Spleen (tissue), 11 donors: ENCODE data around the gene NDUFS2. TPM values are rescaled to one million over a fixed set of nuclear protein-coding genes. Genes with fewer than 3 reads are reported as not detected.

Experiments
- DNase-seq: peaks from one replicate; pipeline ENCODE4 v3.0.0-alpha.2; 2020
- H3K27ac ChIP-seq, 8 donors: fragments of 200-600 bp; sonication (generic) in 7 of 8; 1 replicate in 4 of 8; 2 replicates in 4 of 8; pipeline versions ENCODE4 v1.5.0 to v1.8.0; 2016 to 2021; ENCODE audit warnings: inconsistent platforms in 4 of 8, mild to moderate bottlenecking in 4 of 8, moderate library complexity in 1 of 8
- H3K27me3 ChIP-seq, 7 donors: fragments of 200-600 bp; sonication (generic) in 6 of 7; replicated peaks in 1 of 7; 1 replicate in 4 of 7; 2 replicates in 3 of 7; pipeline versions ENCODE4 v1.5.0 to v1.8.0; 2016 to 2021; ENCODE audit warnings: inconsistent platforms in 3 of 7, mild to moderate bottlenecking in 1 of 7
- H3K36me3 ChIP-seq, 6 donors: fragments of 200-600 bp; sonication (generic) in 5 of 6; 1 replicate in 4 of 6; 2 replicates in 2 of 6; pipeline versions ENCODE4 v1.5.0 to v1.8.0; 2016 to 2021; ENCODE audit warnings: inconsistent platforms in 2 of 6
- H3K4me1 ChIP-seq, 6 donors: fragments of 200-600 bp; sonication (generic) in 5 of 6; 1 replicate in 3 of 6; 2 replicates in 3 of 6; pipeline versions ENCODE4 v1.5.0 to v1.8.0; 2016 to 2021; ENCODE audit warnings: inconsistent platforms in 3 of 6
- H3K4me3 ChIP-seq, 8 donors: fragments of 200-600 bp; sonication (generic) in 7 of 8; 1 replicate in 4 of 8; 2 replicates in 4 of 8; pipeline versions ENCODE4 v1.5.0 to v1.8.0; 2016 to 2021; ENCODE audit warnings: inconsistent platforms in 4 of 8, mild to moderate bottlenecking in 4 of 8, moderate library complexity in 2 of 8
- H3K9me3 ChIP-seq, 8 donors: fragments of 200-600 bp; sonication (generic) in 7 of 8; 1 replicate in 4 of 8; 2 replicates in 4 of 8; pipeline versions ENCODE4 v1.5.0 to v1.8.0; 2016 to 2021; ENCODE audit warnings: inconsistent platforms in 4 of 8
- CTCF ChIP-seq, 11 experiments: fragments of 200-600 bp in 7 of 11; fragments of 450-650 bp in 4 of 11; sonication (generic) in 4 of 11; IDR thresholded peaks in 8 of 11; conservative IDR thresholded peaks in 3 of 11; 1 replicate in 7 of 11; 2 replicates in 4 of 11; pipeline versions ENCODE4 v1.4.0 to v1.8.0; 2016 to 2021; ENCODE audit warnings: antibody characterized with exemption in 11 of 11, inconsistent platforms in 4 of 11, mild to moderate bottlenecking in 1 of 11
- POLR2A ChIP-seq, 3 donors: fragments of 450-650 bp; IDR thresholded peaks; one replicate each; pipeline ENCODE4 v1.5.1; 2017; ENCODE audit warnings: antibody characterized with exemption in 3 of 3, mild to moderate bottlenecking in 1 of 3
- POLR2AphosphoS5 ChIP-seq, 3 donors: sonication (generic); formaldehyde crosslinking; IDR thresholded peaks; one replicate each; pipeline ENCODE4 v1.5.1; 2017; ENCODE audit warnings: antibody characterized with exemption in 3 of 3
- WGBS, 5 donors: extraction: QIAGEN DNeasy Blood & Tissue Kit in 3 of 5; methylation state at CpG; one replicate each; pipeline versions ENCODE4 v1.1.5 to v1.1.7; 2013 to 2018; 5-methylcytosine and 5-hydroxymethylcytosine counted together
- intact Hi-C: fragments of 100-400 bp; cut with DNase I; formaldehyde crosslinking; loops from one replicate; pipeline ENCODE4 v1.15.0; 2023; ENCODE audit warnings: low total_unique reads
- polyA plus RNA-seq, 3 donors: library from polyadenylated mRNA; stranded (reverse); fragments of 200-250 nt; gene quantifications; one replicate each; pipeline ENCODE4 v1.2.1, GENCODE V29; 2013
- total RNA-seq, 7 donors: library from RNA; depleted of rRNA in 3 of 7; stranded (reverse); fragments of >200 nt in 3 of 7; fragmentation: NEBNext Ultra II Directional in 4 of 7; extraction: Animal tissue kit (Norgen Biotek cat#: 25700) in 4 of 7; gene quantifications; one replicate each; pipeline versions ENCODE4 v1.1.0 to v1.2.1, GENCODE V29; 2016 to 2021
- donor health status: healthy with polysubstance abuse.
- donor health status: DM: no; HTN: no; CAD: no; lungs with moderate emphysema.
- donor health status: DM: no; HTN: no; CAD: no.
- donor health status: Bipolar disorder and iron deficiency.
- donor health status: healthy.
- donor health status: DM: no; HTN: no; CAD: no.
- donor health status: DM: yes; HTN: yes; CAD: no.

NDUFS2 gene
- total and polyA plus RNA-seq, 10 donors: 27.0 to 110 (median 83.6) TPM

GRCh38 chr1:161189036-161189435 lies 13.1 kb upstream of the NDUFS2 start:
- intact Hi-C loops: no loop called here
- H3K36me3 ChIP-seq: peaks cover 0 to 8% (median 0%) of the 10 kb centered on the region in 6 donors
- H3K9me3 ChIP-seq: no peaks in the 10 kb centered on the region
- H3K4me1 ChIP-seq: peaks cover 46 to 94% (median 82%) of the 10 kb centered on the region in 6 donors
- peak; percentile 27 for DNase-seq
- H3K4me3 ChIP-seq: no peak overlapping the region
- H3K27me3 ChIP-seq: no peaks in the 10 kb centered on the region
- TF ChIP-seq CTCF (IDR thresholded peaks at IDR 0.05 in 8 of 11, conservative IDR thresholded peaks at IDR 0.05 in 3 of 11): no peak
- TF ChIP-seq POLR2A (IDR thresholded peaks at IDR 0.05): no peak
- peak in 1 of 3 donors; percentile 7 for TF ChIP-seq POLR2AphosphoS5 (IDR thresholded peaks at IDR 0.05)
- 95 to 99% (median 98%) methylated on average over 5 of the region's 5 CpGs for WGBS, 5 donors
- H3K27ac ChIP-seq: peak overlapping the region in 2 of 8 donors; percentile 15 to 91

- DNase-seq: peak; percentile 80
- intact Hi-C loops: no loop called here
- Histone ChIP-seq H3K36me3 (peaks cover 0 to 8% (median 0%) of the 10 kb centered on the region in 6 donors), H3K4me3 (no peak overlapping the region), H3K9me3 (no peaks in the 10 kb centered on the region), H3K27me3 (no peaks in the 10 kb centered on the region), H3K27ac (peak overlapping the region in 3 of 8 donors; percentile 9 to 55 (median 9)), H3K4me1 (peaks cover 47 to 94% (median 82%) of the 10 kb centered on the region in 6 donors)
- TF ChIP-seq CTCF (IDR thresholded peaks at IDR 0.05 in 8 of 11, conservative IDR thresholded peaks at IDR 0.05 in 3 of 11) (no peak), POLR2AphosphoS5 (IDR thresholded peaks at IDR 0.05) (peak in 2 of 3 donors; percentile 9 to 25), POLR2A (IDR thresholded peaks at IDR 0.05) (no peak)
- 65 to 87% (median 84%) methylated on average over 20 to 22 of the region's 22 CpGs for WGBS, 5 donors
These were observed 11.1 kb upstream of the NDUFS2 start for GRCh38 chr1:161190962-161191521.

DNA sequence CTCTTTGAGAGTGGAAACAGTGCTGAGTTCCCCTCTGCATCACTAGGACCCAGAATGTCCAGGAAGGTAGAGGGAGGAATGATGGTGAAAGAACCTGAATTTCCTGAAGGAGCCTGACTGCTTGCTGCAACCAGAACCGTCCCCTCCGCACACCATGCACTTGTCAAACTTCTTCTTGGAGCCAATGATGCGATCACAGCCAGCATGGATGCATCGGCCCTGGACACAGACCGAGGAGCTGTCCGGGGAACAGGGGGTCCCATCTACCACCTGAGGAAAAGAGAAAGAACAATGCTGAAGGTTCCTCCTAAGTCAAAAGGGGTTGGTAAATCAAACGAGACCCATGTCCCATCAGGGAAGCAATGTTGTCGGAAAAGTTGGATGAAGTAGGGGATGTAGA lies 10.2 kb upstream of the NDUFS2 start:
- Histone ChIP-seq H3K36me3 (peaks cover 0 to 8% (median 0%) of the 10 kb centered on the region in 6 donors), H3K4me3 (no peak overlapping the region), H3K4me1 (peaks cover 47 to 94% (median 81%) of the 10 kb centered on the region in 6 donors), H3K27ac (no peak overlapping the region), H3K27me3 (no peaks in the 10 kb centered on the region), H3K9me3 (no peaks in the 10 kb centered on the region)
- TF ChIP-seq CTCF (IDR thresholded peaks at IDR 0.05 in 8 of 11, conservative IDR thresholded peaks at IDR 0.05 in 3 of 11) (no peak), POLR2A (IDR thresholded peaks at IDR 0.05) (no peak), POLR2AphosphoS5 (IDR thresholded peaks at IDR 0.05) (no peak)
- WGBS, 5 donors: 65 to 86% (median 76%) methylated on average over 8 of the region's 8 CpGs
- peak; percentile 53 for DNase-seq
- intact Hi-C loops: no loop called here
